Activated B cell treated with CpG ODN at 0.5 μM for 24 hours (primary cell): ENCODE data around the gene MAEL. TPM values are rescaled to one million over a fixed set of nuclear protein-coding genes. Genes with fewer than 3 reads are reported as not detected.

ENCODE experiments used
- ATAC-seq: fragments of 200-7000 bp; cut with Tn5 transposase; one replicate; pipeline ENCODE4 v1.10.0; 2021; ENCODE audit warnings: low read depth, mild to moderate bottlenecking, moderate library complexity
- CTCF ChIA-PET: fragments of 350-600 bp; sonication (Branson Sonifier 250); formaldehyde crosslinking; loops from one replicate; lab custom pipeline; 2021; ENCODE audit warnings: antibody characterized with exemption; lab: Charles Lee
- POLR2A ChIA-PET: fragments of 350-600 bp; sonication (Branson Sonifier 250); formaldehyde crosslinking; loops from one replicate; lab custom pipeline; 2021; ENCODE audit warnings: antibody characterized with exemption; lab: Charles Lee
- DNase-seq: peaks from one replicate; pipeline ENCODE4 v3.0.0; 2022
- H3K27ac Mint-ChIP-seq: one replicate; pipeline ENCODE4 v1.8.0; 2020; ENCODE audit warnings: mixed read lengths
- H3K27me3 Mint-ChIP-seq: one replicate; pipeline ENCODE4 v1.8.0; 2021; ENCODE audit warnings: mixed read lengths
- H3K36me3 Mint-ChIP-seq: one replicate; pipeline ENCODE4 v1.8.0; 2021; ENCODE audit warnings: low read depth, mixed read lengths
- H3K4me1 Mint-ChIP-seq: one replicate; pipeline ENCODE4 v1.8.0; 2021; ENCODE audit warnings: mixed read lengths
- H3K4me3 Mint-ChIP-seq: one replicate; pipeline ENCODE4 v1.8.0; 2020; ENCODE audit warnings: mild to moderate bottlenecking, mixed read lengths
- H3K9me3 Mint-ChIP-seq: one replicate; pipeline ENCODE4 v1.8.0; 2020; ENCODE audit warnings: mixed read lengths
- intact Hi-C: fragments of 100-400 bp; cut with micrococcal nuclease; formaldehyde crosslinking; loops from one replicate; pipeline ENCODE4 v1.15.1; 2024
- total RNA-seq: library from RNA; stranded (reverse); gene quantifications from 2 replicates; pipeline ENCODE4 v1.2.3, GENCODE V29; 2022
- TF ChIP-seq, protein P1 (sequence below): fragments of 200-600 bp; IDR thresholded peaks from one replicate; pipeline ENCODE4 v1.8.0; 2022; ENCODE audit warnings: antibody characterized with exemption, mild to moderate bottlenecking

MAEL gene
- total RNA-seq, 1 donor from 2014 or later, result not detected

DNA sequence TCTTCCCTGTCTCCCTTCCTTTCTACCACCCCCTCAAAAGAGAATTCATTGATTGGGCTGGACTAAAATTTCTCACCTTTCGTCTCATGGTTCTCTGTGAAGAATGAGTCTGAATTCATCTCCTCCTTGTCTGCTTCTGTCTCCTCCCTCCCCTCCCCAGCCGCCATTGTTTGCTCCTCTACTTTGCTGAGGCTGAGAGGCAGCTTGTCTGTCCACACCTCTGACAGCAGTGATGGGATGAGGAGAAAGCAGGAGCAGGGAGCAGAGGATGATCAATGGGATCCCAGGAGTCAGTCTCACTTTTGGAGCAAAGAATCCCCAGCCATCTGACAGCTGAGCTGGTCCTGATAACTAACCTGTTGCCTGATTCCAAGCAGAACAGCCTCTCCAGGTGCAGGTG lies 16.3 kb upstream of the MAEL start:
- no peaks in the 10 kb centered on the region for H3K9me3 Mint-ChIP-seq
- peaks cover 15% of the 10 kb centered on the region for H3K4me1 Mint-ChIP-seq
- CTCF ChIA-PET, result interaction anchor here (1.1 to 2.3 kb wide), 3 partner anchors 61 to 85 kb away, joined by 3 to 5 read pairs (median 5); no protein-coding TSS in a partner anchor
- DNase-seq, result no peak
- no peak overlapping the region for H3K4me3 Mint-ChIP-seq
- POLR2A ChIA-PET, result no interaction called here
- H3K27me3 Mint-ChIP-seq, result peaks cover 47% of the 10 kb centered on the region
- no peak overlapping the region for H3K27ac Mint-ChIP-seq
- TF ChIP-seq, protein P1, sequence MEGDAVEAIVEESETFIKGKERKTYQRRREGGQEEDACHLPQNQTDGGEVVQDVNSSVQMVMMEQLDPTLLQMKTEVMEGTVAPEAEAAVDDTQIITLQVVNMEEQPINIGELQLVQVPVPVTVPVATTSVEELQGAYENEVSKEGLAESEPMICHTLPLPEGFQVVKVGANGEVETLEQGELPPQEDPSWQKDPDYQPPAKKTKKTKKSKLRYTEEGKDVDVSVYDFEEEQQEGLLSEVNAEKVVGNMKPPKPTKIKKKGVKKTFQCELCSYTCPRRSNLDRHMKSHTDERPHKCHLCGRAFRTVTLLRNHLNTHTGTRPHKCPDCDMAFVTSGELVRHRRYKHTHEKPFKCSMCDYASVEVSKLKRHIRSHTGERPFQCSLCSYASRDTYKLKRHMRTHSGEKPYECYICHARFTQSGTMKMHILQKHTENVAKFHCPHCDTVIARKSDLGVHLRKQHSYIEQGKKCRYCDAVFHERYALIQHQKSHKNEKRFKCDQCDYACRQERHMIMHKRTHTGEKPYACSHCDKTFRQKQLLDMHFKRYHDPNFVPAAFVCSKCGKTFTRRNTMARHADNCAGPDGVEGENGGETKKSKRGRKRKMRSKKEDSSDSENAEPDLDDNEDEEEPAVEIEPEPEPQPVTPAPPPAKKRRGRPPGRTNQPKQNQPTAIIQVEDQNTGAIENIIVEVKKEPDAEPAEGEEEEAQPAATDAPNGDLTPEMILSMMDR, result no peak
- no peaks in the 10 kb centered on the region for H3K36me3 Mint-ChIP-seq
- intact Hi-C loops, result no loop called here
- ATAC-seq, result no peak

DNA sequence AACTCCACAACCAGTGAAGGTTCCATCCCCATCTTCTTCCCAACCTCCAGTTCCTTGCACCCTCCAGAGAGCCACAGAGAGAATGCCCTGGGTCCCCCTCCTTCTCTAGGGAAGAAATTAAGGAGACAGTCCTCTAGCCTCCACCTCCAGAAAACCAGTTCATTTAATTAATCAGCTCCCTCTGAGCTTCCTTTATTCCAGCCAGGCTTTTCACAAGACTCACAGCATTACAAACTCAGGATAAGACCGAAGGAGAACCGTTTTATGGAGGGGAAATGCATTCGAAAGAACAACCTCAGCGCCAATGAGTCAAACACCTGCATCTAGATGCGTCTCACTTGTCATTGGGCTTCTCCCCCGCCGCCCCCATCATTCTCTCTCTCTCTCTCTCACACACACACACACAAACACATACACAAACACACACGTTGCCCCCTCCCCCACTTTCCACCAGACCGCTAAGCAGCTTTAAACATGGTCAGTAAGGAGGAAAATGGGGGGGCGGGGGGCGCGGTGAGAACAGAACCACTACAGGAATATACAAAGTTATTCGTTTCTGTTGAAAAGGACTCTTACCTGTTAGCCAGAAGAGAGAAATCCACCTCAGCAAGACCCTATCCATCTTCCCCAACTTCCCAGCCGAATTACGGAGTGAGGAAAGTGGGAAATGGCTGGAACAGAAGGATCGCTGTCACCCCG lies 14.3 kb upstream of the MAEL start:
- CTCF ChIA-PET, result interaction anchor here (1.0 to 2.3 kb wide), 4 partner anchors 63 to 84 kb away, joined by 3 to 6 read pairs (median 5); no protein-coding TSS in a partner anchor
- no peak for ATAC-seq

DNA sequence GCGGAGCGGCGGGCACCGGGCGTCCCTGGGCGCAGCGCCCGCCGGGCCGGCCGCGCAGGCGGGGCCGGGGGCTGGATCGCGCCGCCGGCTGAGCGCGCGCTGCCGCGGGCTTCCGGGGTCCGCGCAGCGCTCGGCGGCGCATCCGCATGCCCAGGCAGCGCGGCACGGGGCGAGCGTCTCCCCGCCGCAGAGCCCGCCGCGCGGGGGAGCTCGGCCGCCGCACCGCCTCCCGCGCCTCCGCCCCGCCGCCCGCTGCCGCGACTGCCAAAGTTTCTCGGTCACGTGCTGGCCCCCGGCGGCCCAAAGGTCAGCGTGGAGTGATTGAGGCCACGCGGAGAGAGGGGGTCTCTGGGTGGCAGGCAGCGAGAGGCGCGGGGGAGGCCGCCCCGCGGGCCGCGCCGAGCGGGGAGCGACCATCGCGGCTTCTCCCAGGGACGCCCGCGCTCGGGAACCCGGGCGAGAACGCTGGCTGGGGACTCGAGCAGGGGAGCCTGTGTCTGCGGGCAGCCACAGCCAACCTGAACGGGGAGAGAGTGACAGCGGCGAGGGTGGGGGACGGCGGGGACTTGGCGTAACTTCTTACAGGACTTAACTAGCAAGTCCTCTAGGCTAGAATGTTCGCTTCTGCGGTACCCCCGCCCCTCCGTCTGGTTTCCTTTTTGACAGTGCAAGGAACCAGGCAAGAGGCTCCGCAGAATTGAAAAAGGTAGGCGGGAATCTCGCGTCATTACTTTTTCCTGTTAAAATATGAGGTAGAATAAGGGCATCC lies 13.5 kb upstream of the MAEL start, which contains the start of gene ILDR2:
Gene ILDR2 (minus strand): TSS at position 180 of the 769 bp plus-strand sequence. CDS start 272 bp downstream, outside the sequence.
- H3K27me3 Mint-ChIP-seq, result peaks cover 37% of the 10 kb centered on the region
- TF ChIP-seq, protein P1, result no peak
- peak within 1 kb of the TSS; percentile 13 for H3K27ac Mint-ChIP-seq
- ChIA-PET CTCF (interaction anchor here (0.6 to 1.4 kb wide), 4 partner anchors 64 to 84 kb away, joined by 3 to 6 read pairs (median 4); no protein-coding TSS in a partner anchor), POLR2A (interaction anchor here (0.5 kb wide), 1 partner anchor 19 kb away, joined by 5 read pairs; no protein-coding TSS in a partner anchor)
- no peaks in the 10 kb centered on the region for H3K36me3 Mint-ChIP-seq
- H3K4me1 Mint-ChIP-seq, result peaks cover 15% of the 10 kb centered on the region
- ATAC-seq (peak; percentile 88), DNase-seq (peak; percentile 51)
- intact Hi-C loops, result loop anchor here (2.0 to 5.0 kb wide), 4 partner anchors 51 to 82 kb away; no protein-coding TSS in a partner anchor
- no peaks in the 10 kb centered on the region for H3K9me3 Mint-ChIP-seq
- peak within 1 kb of the TSS; percentile 77 for H3K4me3 Mint-ChIP-seq

More for the DNA sequence above, 14.3 kb upstream of the MAEL start:
- POLR2A ChIA-PET, result interaction anchor here (0.5 to 0.7 kb wide), 4 partner anchors 8 to 99 kb away, joined by 3 to 5 read pairs (median 4); partner anchors contain the start of gene TADA1
- Mint-ChIP-seq H3K27me3 (peaks cover 42% of the 10 kb centered on the region), H3K4me1 (peaks cover 15% of the 10 kb centered on the region), H3K9me3 (no peaks in the 10 kb centered on the region), H3K27ac (peak overlapping the region; percentile 13), H3K4me3 (peak overlapping the region; percentile 77), H3K36me3 (no peaks in the 10 kb centered on the region)
- TF ChIP-seq, protein P1, result no peak
- intact Hi-C loops, result loop anchor here (2.0 to 5.0 kb wide), 4 partner anchors 50 to 83 kb away; no protein-coding TSS in a partner anchor
- no peak for DNase-seq

DNA sequence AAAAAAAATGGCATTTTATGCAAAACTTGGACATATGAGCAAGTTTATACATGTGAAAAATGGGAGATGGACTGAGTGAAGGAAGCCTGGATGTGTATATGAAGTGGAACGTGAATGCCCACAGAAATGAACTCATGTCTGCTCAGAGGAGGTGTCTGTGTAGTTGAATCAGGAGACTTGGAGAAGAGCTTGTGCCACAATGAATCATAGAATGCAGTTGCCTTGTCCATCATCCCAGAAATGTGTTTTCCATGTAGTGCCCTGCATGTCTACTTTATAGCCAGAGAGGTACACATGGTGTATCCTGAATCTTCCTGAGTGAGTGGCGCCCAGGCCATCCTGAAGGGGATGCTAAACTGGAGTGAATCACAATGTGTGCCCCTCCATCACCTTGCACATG lies 11.1 kb upstream of the MAEL start:
- TF ChIP-seq, protein P1, result no peak
- H3K9me3 Mint-ChIP-seq, result no peaks in the 10 kb centered on the region
- H3K36me3 Mint-ChIP-seq, result no peaks in the 10 kb centered on the region
- no peak overlapping the region for H3K4me3 Mint-ChIP-seq
- H3K4me1 Mint-ChIP-seq, result peaks cover 15% of the 10 kb centered on the region
- CTCF ChIA-PET, result interaction anchor here (1.3 to 2.2 kb wide), 2 partner anchors 68 to 81 kb away, joined by 4 to 10 read pairs; no protein-coding TSS in a partner anchor
- intact Hi-C loops, result loop anchor here (5.0 kb wide), 2 partner anchors 64 to 79 kb away; no protein-coding TSS in a partner anchor
- H3K27me3 Mint-ChIP-seq, result peaks cover 21% of the 10 kb centered on the region
- no peak overlapping the region for H3K27ac Mint-ChIP-seq
- POLR2A ChIA-PET, result no interaction called here
- DNase-seq, result no peak
- no peak for ATAC-seq
